Chondrocyte (in vitro differentiated cells): Measurements from ENCODE around the gene ORMDL3. TPM values are rescaled to one million over a fixed set of nuclear protein-coding genes. Genes with fewer than 3 reads are reported as not detected.
"Not testable (repeated sequence)": the region's sequence is repeated elsewhere in the genome, so short reads cannot be mapped to it uniquely, and the experiment has no call there.

Experiments
- DNase-seq: peaks from one replicate; pipeline ENCODE4 v3.0.0; 2021; ENCODE audit warnings: mixed read lengths, low spot score
- H3K27ac Mint-ChIP-seq: one replicate; pipeline ENCODE4 v1.8.0; 2021; ENCODE audit warnings: mild to moderate bottlenecking, moderate library complexity, mixed read lengths; ENCODE audit not compliant: unreplicated experiment
- H3K27me3 Mint-ChIP-seq: 2 replicates; pipeline ENCODE4 v1.8.0; 2021; ENCODE audit warnings: low read depth, mixed read lengths
- H3K36me3 Mint-ChIP-seq: 2 replicates; pipeline ENCODE4 v1.8.0; 2021; ENCODE audit warnings: low read depth, mixed read lengths
- H3K4me1 Mint-ChIP-seq: 2 replicates; pipeline ENCODE4 v1.8.0; 2021; ENCODE audit warnings: low read depth, mild to moderate bottlenecking, mixed read lengths
- H3K4me3 Mint-ChIP-seq: one replicate; pipeline ENCODE4 v1.8.0; 2021; ENCODE audit warnings: mild to moderate bottlenecking, moderate library complexity, mixed read lengths; ENCODE audit not compliant: unreplicated experiment
- H3K9me3 Mint-ChIP-seq: 2 replicates; pipeline ENCODE4 v1.8.0; 2021; ENCODE audit warnings: low read depth, mixed read lengths
- total RNA-seq: library from RNA; stranded (reverse); gene quantifications from 3 replicates; pipeline ENCODE4 v1.2.1, GENCODE V29; 2021
- TF ChIP-seq, protein P1 (sequence below): fragments of 200-600 bp; sonication (generic); IDR thresholded peaks from 2 replicates; pipeline ENCODE4 v1.5.0; 2021; ENCODE audit warnings: antibody characterized with exemption, mild to moderate bottlenecking, moderate library complexity

Gene ORMDL3
- total RNA-seq, 1 donor from 2014 or later: 59.9 TPM

DNA sequence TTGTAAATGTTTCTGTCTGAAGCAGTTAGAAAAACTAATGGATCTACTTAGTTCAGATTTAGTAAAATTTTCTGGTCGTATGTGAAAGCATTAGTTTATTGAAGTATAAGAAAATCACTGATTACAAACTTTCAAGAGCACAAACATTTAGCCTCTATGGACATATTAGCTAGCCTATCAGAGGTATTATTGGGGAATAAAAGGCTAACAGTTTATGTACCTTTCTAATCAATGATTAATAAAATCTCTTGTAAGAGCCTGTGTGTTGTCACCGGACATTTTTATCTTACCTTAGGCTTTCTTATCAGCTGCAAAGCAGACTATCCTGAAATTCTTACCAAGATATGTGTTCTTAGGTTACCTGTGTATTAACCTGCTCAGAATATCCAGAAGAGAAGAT, 38.2 kb downstream of the ORMDL3 start:
- Mint-ChIP-seq H3K27me3 (peaks cover 55% of the 10 kb centered on the region), H3K27ac (no peak overlapping the region), H3K4me3 (no peak overlapping the region), H3K9me3 (peaks cover 3% of the 10 kb centered on the region), H3K36me3 (peaks cover 1% of the 10 kb centered on the region), H3K4me1 (no peaks in the 10 kb centered on the region)
- DNase-seq: no peak
- TF ChIP-seq, protein P1, sequence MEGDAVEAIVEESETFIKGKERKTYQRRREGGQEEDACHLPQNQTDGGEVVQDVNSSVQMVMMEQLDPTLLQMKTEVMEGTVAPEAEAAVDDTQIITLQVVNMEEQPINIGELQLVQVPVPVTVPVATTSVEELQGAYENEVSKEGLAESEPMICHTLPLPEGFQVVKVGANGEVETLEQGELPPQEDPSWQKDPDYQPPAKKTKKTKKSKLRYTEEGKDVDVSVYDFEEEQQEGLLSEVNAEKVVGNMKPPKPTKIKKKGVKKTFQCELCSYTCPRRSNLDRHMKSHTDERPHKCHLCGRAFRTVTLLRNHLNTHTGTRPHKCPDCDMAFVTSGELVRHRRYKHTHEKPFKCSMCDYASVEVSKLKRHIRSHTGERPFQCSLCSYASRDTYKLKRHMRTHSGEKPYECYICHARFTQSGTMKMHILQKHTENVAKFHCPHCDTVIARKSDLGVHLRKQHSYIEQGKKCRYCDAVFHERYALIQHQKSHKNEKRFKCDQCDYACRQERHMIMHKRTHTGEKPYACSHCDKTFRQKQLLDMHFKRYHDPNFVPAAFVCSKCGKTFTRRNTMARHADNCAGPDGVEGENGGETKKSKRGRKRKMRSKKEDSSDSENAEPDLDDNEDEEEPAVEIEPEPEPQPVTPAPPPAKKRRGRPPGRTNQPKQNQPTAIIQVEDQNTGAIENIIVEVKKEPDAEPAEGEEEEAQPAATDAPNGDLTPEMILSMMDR: no peak

DNA sequence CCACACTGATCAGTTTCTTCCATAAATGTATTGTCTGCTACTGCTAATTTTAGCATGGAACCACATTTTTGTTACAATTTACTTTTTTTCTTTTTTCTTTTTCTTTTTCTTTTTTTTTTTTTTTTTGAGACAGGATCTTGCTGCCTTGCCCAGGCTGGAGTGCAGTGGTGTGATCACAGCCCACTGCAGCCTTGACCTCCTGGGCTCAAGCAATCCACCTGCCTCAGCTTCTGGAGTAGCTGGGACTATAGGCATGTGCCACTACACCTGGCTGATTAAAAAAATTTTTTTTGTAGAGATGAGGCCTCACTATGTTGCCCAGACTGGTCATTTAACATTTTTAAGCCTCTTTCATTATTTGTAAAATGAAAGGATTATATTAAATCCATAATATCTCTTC, 40.3 kb downstream of the ORMDL3 start:
- Mint-ChIP-seq H3K4me3 (no peak overlapping the region), H3K27me3 (peaks cover 50% of the 10 kb centered on the region)

DNA sequence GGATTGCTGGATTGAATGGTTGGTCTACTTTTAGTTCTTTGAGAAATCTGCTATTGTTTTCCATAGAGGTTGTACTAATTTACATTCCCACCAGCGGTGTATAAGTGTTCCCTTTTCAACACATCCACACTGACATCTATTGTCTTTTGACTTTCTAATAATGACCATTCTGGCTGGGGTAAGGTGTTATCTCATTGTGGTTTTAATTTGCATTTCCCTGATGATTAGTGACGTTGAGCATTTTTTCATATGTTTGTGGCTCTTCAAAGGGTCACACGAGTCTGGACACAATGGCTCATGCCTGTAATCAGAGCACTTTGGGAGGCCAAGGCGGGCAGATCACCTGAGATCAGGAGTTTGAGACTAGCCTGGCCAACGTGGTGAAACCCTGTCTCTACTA, 41.3 kb downstream of the ORMDL3 start:
- not testable (repeated sequence) for H3K9me3 Mint-ChIP-seq, H3K4me1 Mint-ChIP-seq, H3K36me3 Mint-ChIP-seq, DNase-seq, H3K4me3 Mint-ChIP-seq, H3K27ac Mint-ChIP-seq
- peaks cover 51% of the 10 kb centered on the region for H3K27me3 Mint-ChIP-seq

More for the DNA sequence above, 40.3 kb downstream of the ORMDL3 start:
- no peaks in the 10 kb centered on the region for H3K4me1 Mint-ChIP-seq
- peaks cover 1% of the 10 kb centered on the region for H3K36me3 Mint-ChIP-seq
- no peak for DNase-seq
- TF ChIP-seq, protein P1: no peak
- H3K27ac Mint-ChIP-seq: no peak overlapping the region
- peaks cover 3% of the 10 kb centered on the region for H3K9me3 Mint-ChIP-seq

DNA sequence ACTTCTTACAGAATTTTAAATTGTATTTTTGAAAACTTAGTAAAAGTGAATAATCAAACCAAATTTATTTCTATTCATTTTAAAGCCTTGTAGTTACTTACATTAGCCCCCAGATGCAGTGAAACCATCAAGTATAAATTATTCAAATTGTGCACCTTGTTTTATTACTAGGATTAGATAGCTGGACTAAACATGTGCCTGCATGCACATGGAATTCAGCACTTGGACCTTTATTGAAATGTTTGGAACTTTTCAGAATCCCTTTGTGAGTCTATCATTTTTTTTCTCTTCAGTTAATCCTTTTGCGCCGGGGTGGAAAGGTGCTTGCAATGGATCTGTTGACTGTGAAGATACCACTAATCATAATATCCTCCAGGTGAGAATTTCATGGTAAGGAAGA, 54.6 kb downstream of the ORMDL3 start:
- TF ChIP-seq, protein P1: no peak
- Mint-ChIP-seq H3K9me3 (no peaks in the 10 kb centered on the region), H3K36me3 (no peaks in the 10 kb centered on the region), H3K4me3 (no peak overlapping the region), H3K4me1 (no peaks in the 10 kb centered on the region), H3K27me3 (peaks cover 30% of the 10 kb centered on the region), H3K27ac (no peak overlapping the region)
- no peak for DNase-seq

DNA sequence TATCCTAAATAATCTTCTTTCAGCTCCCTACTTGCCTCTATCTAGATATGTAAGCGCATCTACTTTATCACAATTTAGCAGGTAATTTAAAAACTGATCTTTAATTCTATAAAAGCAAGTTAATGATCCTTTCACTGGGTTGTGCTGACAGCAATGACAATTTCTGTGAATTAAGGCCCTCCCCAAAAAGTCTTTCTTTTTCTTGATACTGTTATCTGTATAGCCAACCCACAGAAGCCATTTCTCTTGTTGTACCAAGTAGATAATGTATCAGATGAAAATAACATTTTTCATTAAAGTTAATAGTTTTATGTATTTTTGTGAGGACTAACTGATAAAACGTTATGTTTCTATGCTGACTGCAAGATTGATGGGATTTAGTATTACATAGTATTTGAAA, 55.6 kb downstream of the ORMDL3 start:
- H3K4me1 Mint-ChIP-seq: no peaks in the 10 kb centered on the region
- H3K4me3 Mint-ChIP-seq: no peak overlapping the region
- TF ChIP-seq, protein P1: no peak
- H3K27me3 Mint-ChIP-seq: peaks cover 30% of the 10 kb centered on the region
- no peaks in the 10 kb centered on the region for H3K9me3 Mint-ChIP-seq
- no peaks in the 10 kb centered on the region for H3K36me3 Mint-ChIP-seq
- H3K27ac Mint-ChIP-seq: no peak overlapping the region
- DNase-seq: no peak

Other genes with a start within 250 kb of the ORMDL3 start
- gene PGAP3, start 239.5 kb downstream of the ORMDL3 start, total RNA-seq: 20.2 to 38.1 TPM (median 24.9 TPM) in 3 replicates
- gene ERBB2, start 227.5 kb downstream of the ORMDL3 start, total RNA-seq: 86.0 to 94.3 TPM (median 90.5 TPM) in 3 replicates
- gene MIEN1, start 197.1 kb downstream of the ORMDL3 start, total RNA-seq: 45.3 to 48.5 TPM (median 46.5 TPM) in 3 replicates
- gene GRB7, start 189.7 kb downstream of the ORMDL3 start, total RNA-seq: 0.46 to 0.68 TPM in 2 of 3 replicates, not detected in the other
- gene IKZF3, start 63.3 kb downstream of the ORMDL3 start, total RNA-seq: not detected in 3 replicates
- gene ZPBP2, start 59.4 kb downstream of the ORMDL3 start, total RNA-seq: not detected in 3 replicates
- 6.0 to 8.1 TPM (median 6.8 TPM) in 3 replicates for gene GSDMB, start 9.0 kb downstream of the ORMDL3 start, total RNA-seq
- not detected in 3 replicates for gene LRRC3C, start 131 bp upstream of the ORMDL3 start, total RNA-seq
- gene GSDMA, start 35.4 kb upstream of the ORMDL3 start, total RNA-seq: not detected in 3 replicates
- gene PSMD3, start 53.2 kb upstream of the ORMDL3 start, total RNA-seq: 83.6 to 101 TPM (median 86.9 TPM) in 3 replicates
- not detected in 3 replicates for gene CSF3, start 87.8 kb upstream of the ORMDL3 start, total RNA-seq
- 54.4 to 94.3 TPM (median 57.7 TPM) in 3 replicates for gene MED24, start 126.8 kb upstream of the ORMDL3 start, total RNA-seq
- gene THRA, start 135.4 kb upstream of the ORMDL3 start, total RNA-seq: 31.9 to 46.6 TPM (median 34.7 TPM) in 3 replicates
- 5.9 to 7.9 TPM (median 6.6 TPM) in 3 replicates for gene NR1D1, start 173.0 kb upstream of the ORMDL3 start, total RNA-seq
- 86.8 to 103 TPM (median 96.2 TPM) in 3 replicates for gene MSL1, start 194.4 kb upstream of the ORMDL3 start, total RNA-seq
- gene CASC3, start 212.9 kb upstream of the ORMDL3 start, total RNA-seq: 70.2 to 78.3 TPM (median 70.6 TPM) in 3 replicates
- 3.6 to 5.5 TPM (median 3.9 TPM) in 3 replicates for gene RAPGEFL1, start 249.9 kb upstream of the ORMDL3 start, total RNA-seq